Uterus (tissue), 4 donors: ENCODE results near the gene ANKMY2. TPM values are rescaled to one million over a fixed set of nuclear protein-coding genes. Genes with fewer than 3 reads are reported as not detected.
"Not testable (repeated sequence)": the region's sequence is repeated elsewhere in the genome, so short reads cannot be mapped to it uniquely, and the experiment has no call there.

ENCODE experiments used
- DNase-seq, 2 donors: peaks; one replicate each; pipeline ENCODE4 v3.0.0-alpha.2; 2019 to 2020
- H3K27ac ChIP-seq, 2 donors: fragments of 200-600 bp; sonication (generic); 1 replicate in 1 of 2; 2 replicates in 1 of 2; pipeline ENCODE4 v1.5.1; 2016 to 2018
- H3K27me3 ChIP-seq, 2 donors: fragments of 200-600 bp; sonication (generic); one replicate each; pipeline ENCODE4 v1.5.1; 2018 to 2019; ENCODE audit warnings: control low read depth in 1 of 2
- H3K36me3 ChIP-seq, 2 donors: fragments of 200-600 bp; sonication (generic); one replicate each; pipeline ENCODE4 v1.5.1; 2019; ENCODE audit warnings: control low read depth in 1 of 2
- H3K4me1 ChIP-seq, 2 donors: fragments of 200-600 bp; sonication (generic); one replicate each; pipeline ENCODE4 v1.5.1; 2018 to 2019; ENCODE audit warnings: control low read depth in 1 of 2
- H3K4me3 ChIP-seq, 2 donors: fragments of 200-600 bp; sonication (generic); 1 replicate in 1 of 2; 2 replicates in 1 of 2; pipeline ENCODE4 v1.5.1; 2018 to 2019; ENCODE audit warnings: mild to moderate bottlenecking in 1 of 2
- H3K9me3 ChIP-seq, 2 donors: fragments of 200-600 bp; sonication (generic); one replicate each; pipeline ENCODE4 v1.5.1; 2019; ENCODE audit warnings: control low read depth in 1 of 2
- CTCF ChIP-seq, 4 experiments: fragments of 200-600 bp in 2 of 4; fragments of 450-650 bp in 2 of 4; sonication (generic) in 2 of 4; IDR thresholded peaks; one replicate each; pipeline ENCODE4 v1.5.1; 2016 to 2019; ENCODE audit warnings: antibody characterized with exemption in 4 of 4, mild to moderate bottlenecking in 2 of 4, moderate library complexity in 1 of 4
- POLR2A ChIP-seq, 2 donors: fragments of 450-650 bp; IDR thresholded peaks; one replicate each; pipeline ENCODE4 v1.6.1; 2016; ENCODE audit warnings: antibody characterized with exemption in 2 of 2, mild to moderate bottlenecking in 1 of 2, moderate library complexity in 1 of 2
- intact Hi-C: fragments of 100-400 bp; cut with DNase I; formaldehyde crosslinking; loops from one replicate; pipeline ENCODE4 v1.15.1; 2023; ENCODE audit warnings: low total_unique reads
- total RNA-seq, 4 donors: library from RNA; depleted of rRNA in 3 of 4; stranded (reverse); fragments of >200 nt in 3 of 4; gene quantifications; one replicate each; pipeline versions ENCODE4 v1.1.0 to v1.2.4, GENCODE V29; 2014 to 2023
- donor health status: DM: yes; HTN: yes; CAD: no.

ANKMY2 gene
- total RNA-seq, 4 donors from 2014 or later, result 6.2 to 48.7 (median 17.2) TPM

GRCh38 chr7:16668049-16668858 lies 22.7 kb upstream of the ANKMY2 start:
- Histone ChIP-seq H3K4me3 (no peak overlapping the region), H3K27ac (peak overlapping the region; percentile 71 to 76)
- TF ChIP-seq CTCF (IDR thresholded peaks at IDR 0.05), result no peak
- TF ChIP-seq POLR2A (IDR thresholded peaks at IDR 0.05), result peak in 1 of 2 donors; percentile 21

GRCh38 chr7:16667355-16667754 lies 21.8 kb upstream of the ANKMY2 start:
- Histone ChIP-seq H3K27ac (peak overlapping the region; percentile 71 to 76), H3K9me3 (no peaks in the 10 kb centered on the region), H3K4me1 (no peaks in the 10 kb centered on the region), H3K36me3 (no peaks in the 10 kb centered on the region), H3K4me3 (no peak overlapping the region), H3K27me3 (no peaks in the 10 kb centered on the region)
- intact Hi-C loops, result no loop called here
- no peak for DNase-seq
- TF ChIP-seq CTCF (IDR thresholded peaks at IDR 0.05) (no peak), POLR2A (IDR thresholded peaks at IDR 0.05) (no peak)

More at GRCh38 chr7:16668049-16668858, 22.7 kb upstream of the ANKMY2 start:
- H3K4me1 ChIP-seq, result no peaks in the 10 kb centered on the region
- intact Hi-C loops, result no loop called here
- DNase-seq, result peak; percentile 77 to 87
- H3K36me3 ChIP-seq, result no peaks in the 10 kb centered on the region
- H3K27me3 ChIP-seq, result no peaks in the 10 kb centered on the region
- H3K9me3 ChIP-seq, result no peaks in the 10 kb centered on the region

- no peak for DNase-seq
- Histone ChIP-seq H3K27me3 (no peaks in the 10 kb centered on the region), H3K9me3 (no peaks in the 10 kb centered on the region), H3K4me1 (no peaks in the 10 kb centered on the region), H3K27ac (no peak overlapping the region), H3K36me3 (no peaks in the 10 kb centered on the region), H3K4me3 (no peak overlapping the region)
- TF ChIP-seq POLR2A (IDR thresholded peaks at IDR 0.05) (no peak), CTCF (IDR thresholded peaks at IDR 0.05) (no peak)
- intact Hi-C loops, result no loop called here
Observed at GRCh38 chr7:16661924-16662323, 16.4 kb upstream of the ANKMY2 start.

GRCh38 chr7:16660702-16661464 lies 15.3 kb upstream of the ANKMY2 start:
- TF ChIP-seq CTCF (IDR thresholded peaks at IDR 0.05) (no peak), POLR2A (IDR thresholded peaks at IDR 0.05) (no peak)
- Histone ChIP-seq H3K27ac (no peak overlapping the region), H3K27me3 (no peaks in the 10 kb centered on the region), H3K4me1 (no peaks in the 10 kb centered on the region), H3K9me3 (no peaks in the 10 kb centered on the region), H3K4me3 (no peak overlapping the region), H3K36me3 (no peaks in the 10 kb centered on the region)
- intact Hi-C loops, result no loop called here
- DNase-seq, result no peak

GRCh38 chr7:16659854-16660497 lies 14.4 kb upstream of the ANKMY2 start:
- H3K36me3 ChIP-seq, H3K9me3 ChIP-seq, H3K4me3 ChIP-seq, H3K4me1 ChIP-seq, H3K27ac ChIP-seq, intact Hi-C loops, DNase-seq, H3K27me3 ChIP-seq: not testable (repeated sequence)
